ENCODE results near the gene HACD2.

DNA sequence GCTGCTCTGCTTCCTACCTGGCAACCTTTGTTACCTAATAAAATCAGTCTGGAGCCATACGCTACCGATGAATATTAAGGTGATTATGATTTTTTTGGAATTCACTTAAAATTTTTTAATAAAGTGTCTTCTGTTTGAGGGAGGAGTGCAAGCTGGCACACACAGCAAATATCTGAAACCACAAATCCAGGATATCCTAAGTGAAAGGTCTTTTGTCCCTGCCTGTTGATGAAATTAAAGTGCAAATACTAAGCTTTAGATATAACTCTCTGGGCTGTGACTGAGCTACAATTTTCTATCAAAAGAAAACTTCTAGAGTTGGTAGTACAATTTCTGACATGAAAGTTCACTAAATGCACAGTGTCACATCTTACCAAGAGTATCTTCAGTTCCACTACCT lies 23.7 kb downstream of the HACD2 start:
- TF ChIP-seq EZH2 (IDR thresholded peaks at IDR 0.05; ENCODE audit: insufficient read depth, poor library complexity, severe bottlenecking) (no peak), EZH2phosphoT487 (IDR thresholded peaks at IDR 0.05; ENCODE audit: insufficient read depth, low read depth) (no peak)

Measured in GM23248 (cell line).